HG03354 (cell line): ENCODE measurements around the gene GSG1L2.

Source experiments
- ATAC-seq: cut with Tn5 transposase; IDR thresholded peaks from one replicate; pipeline ENCODE4 v1.9.1; 2021; ENCODE audit warnings: mild to moderate bottlenecking; ENCODE audit not compliant: unreplicated experiment, poor library complexity, severe bottlenecking

GSG1L2 gene

GRCh38 chr17:9828296-9829295 lies 6.7 kb upstream of the GSG1L2 start:
- no peak for ATAC-seq

GRCh38 chr17:9825641-9826150 lies 3.8 kb upstream of the GSG1L2 start, which contains the start of gene GLP2R:
GLP2R (plus strand) TSS chr17:9825924; CDS start chr17:9826064, 140 bp downstream.
- ATAC-seq, result no peak

- no peak for ATAC-seq
Observed at GRCh38 chr17:9824797-9825338, 3.0 kb upstream of the GSG1L2 start.

- ATAC-seq, result no peak
Observed at GRCh38 chr17:9824094-9824493, 2.2 kb upstream of the GSG1L2 start.

GRCh38 chr17:9820448-9820847 lies 1.4 kb downstream of the GSG1L2 start:
- no peak for ATAC-seq

- ATAC-seq, result no peak
Observed at GRCh38 chr17:9818760-9819159, 3.1 kb downstream of the GSG1L2 start.

GRCh38 chr17:9817086-9817485 lies 4.8 kb downstream of the GSG1L2 start:
- no peak for ATAC-seq

- no peak for ATAC-seq
Observed at GRCh38 chr17:9816472-9816871, 5.4 kb downstream of the GSG1L2 start.

- ATAC-seq, result no peak
Observed at GRCh38 chr17:9814337-9814945, 7.4 kb downstream of the GSG1L2 start.

- ATAC-seq, result no peak
Observed at GRCh38 chr17:9813166-9813565, 8.7 kb downstream of the GSG1L2 start.

- ATAC-seq, result no peak
Observed at GRCh38 chr17:9811537-9811936, 10.3 kb downstream of the GSG1L2 start.

- no peak for ATAC-seq
Observed at GRCh38 chr17:9811086-9811485, 10.8 kb downstream of the GSG1L2 start.

- ATAC-seq, result no peak
Observed at GRCh38 chr17:9810100-9810949, 11.6 kb downstream of the GSG1L2 start.

GRCh38 chr17:9809409-9809808 lies 12.5 kb downstream of the GSG1L2 start:
- no peak for ATAC-seq

- ATAC-seq, result no peak
Observed at GRCh38 chr17:9806699-9807098, 15.2 kb downstream of the GSG1L2 start.

- ATAC-seq, result no peak
Observed at GRCh38 chr17:9805769-9806168, 16.1 kb downstream of the GSG1L2 start.

GRCh38 chr17:9802697-9803096 lies 19.2 kb downstream of the GSG1L2 start:
- ATAC-seq, result no peak

GRCh38 chr17:9802294-9802693 lies 19.6 kb downstream of the GSG1L2 start:
- no peak for ATAC-seq

- ATAC-seq, result no peak
Observed at GRCh38 chr17:9801505-9801904, 20.4 kb downstream of the GSG1L2 start.

GRCh38 chr17:9798724-9799123 lies 23.2 kb downstream of the GSG1L2 start:
- no peak for ATAC-seq
